Activated T-cell treated with anti-CD3 and anti-CD28 coated beads, Interleukin-2, amount 50 U/mL, for 72 hours (primary cell): ENCODE results near the gene EMP2. TPM values are rescaled to one million over a fixed set of nuclear protein-coding genes. Genes with fewer than 3 reads are reported as not detected.

Experiments used
- ATAC-seq, 2 donors: fragments of 150-1000 bp; cut with Tn5 transposase; replicated peaks in 1 of 2; 2 replicates each; pipeline ENCODE4 v1.10.0; 2021; ENCODE audit warnings: moderate library complexity in 2 of 2, mild to moderate bottlenecking in 1 of 2
- DNase-seq, 2 donors: peaks; one replicate each; pipeline ENCODE4 v3.0.0; 2021 to 2022; ENCODE audit warnings: mixed read lengths in 1 of 2
- H3K27ac Mint-ChIP-seq: one replicate; pipeline ENCODE4 v1.8.0; 2022; ENCODE audit warnings: mild to moderate bottlenecking, moderate library complexity, mixed read lengths
- H3K27me3 Mint-ChIP-seq: one replicate; pipeline ENCODE4 v1.8.0; 2022; ENCODE audit warnings: low read depth, mixed read lengths
- H3K36me3 Mint-ChIP-seq, 2 donors: one replicate each; pipeline ENCODE4 v1.8.0; 2022; ENCODE audit warnings: mixed read lengths in 2 of 2, mild to moderate bottlenecking in 1 of 2; ENCODE audit not compliant: insufficient read depth in 2 of 2
- H3K4me1 Mint-ChIP-seq: one replicate; pipeline ENCODE4 v1.8.0; 2022; ENCODE audit warnings: low read depth, mixed read lengths
- H3K4me3 Mint-ChIP-seq, 2 donors: one replicate each; pipeline ENCODE4 v1.8.0; 2022; ENCODE audit warnings: mild to moderate bottlenecking in 2 of 2, mixed read lengths in 2 of 2, moderate library complexity in 2 of 2
- H3K9me3 Mint-ChIP-seq, 2 donors: one replicate each; pipeline ENCODE4 v1.8.0; 2022; ENCODE audit warnings: mixed read lengths in 2 of 2
- total RNA-seq, 2 donors: library from RNA; stranded (reverse); gene quantifications; one replicate each; pipeline ENCODE4 v1.2.3, GENCODE V29; 2022

Gene EMP2
- total RNA-seq, 2 donors from 2014 or later: 0.07 TPM; not detected in 1

GRCh38 chr16:10529895-10530669 lies 50.3 kb downstream of the EMP2 start:
- DNase-seq: no peak
- no peaks in the 10 kb centered on the region for H3K9me3 Mint-ChIP-seq
- no peaks in the 10 kb centered on the region for H3K36me3 Mint-ChIP-seq
- H3K4me3 Mint-ChIP-seq: no peak overlapping the region
- no peak overlapping the region for H3K27ac Mint-ChIP-seq
- no peak for ATAC-seq
- no peaks in the 10 kb centered on the region for H3K4me1 Mint-ChIP-seq
- no peaks in the 10 kb centered on the region for H3K27me3 Mint-ChIP-seq

GRCh38 chr16:10528635-10529034 lies 51.8 kb downstream of the EMP2 start:
- no peaks in the 10 kb centered on the region for H3K36me3 Mint-ChIP-seq
- no peaks in the 10 kb centered on the region for H3K27me3 Mint-ChIP-seq
- no peak for ATAC-seq
- H3K4me3 Mint-ChIP-seq: no peak overlapping the region
- no peak overlapping the region for H3K27ac Mint-ChIP-seq
- no peaks in the 10 kb centered on the region for H3K9me3 Mint-ChIP-seq
- H3K4me1 Mint-ChIP-seq: no peaks in the 10 kb centered on the region
- no peak for DNase-seq

- ATAC-seq: no peak
- DNase-seq: no peak
- Mint-ChIP-seq H3K27me3 (no peaks in the 10 kb centered on the region), H3K36me3 (no peaks in the 10 kb centered on the region), H3K4me3 (no peak overlapping the region), H3K4me1 (peaks cover under 1% of the 10 kb centered on the region), H3K9me3 (no peaks in the 10 kb centered on the region), H3K27ac (no peak overlapping the region)
Measured at GRCh38 chr16:10526962-10527361, 53.4 kb downstream of the EMP2 start.

GRCh38 chr16:10525214-10525825 lies 55.1 kb downstream of the EMP2 start:
- no peaks in the 10 kb centered on the region for H3K36me3 Mint-ChIP-seq
- H3K4me3 Mint-ChIP-seq: no peak overlapping the region
- H3K9me3 Mint-ChIP-seq: no peaks in the 10 kb centered on the region
- peaks cover 4% of the 10 kb centered on the region for H3K27me3 Mint-ChIP-seq
- H3K27ac Mint-ChIP-seq: no peak overlapping the region
- peaks cover 5% of the 10 kb centered on the region for H3K4me1 Mint-ChIP-seq
- DNase-seq (no peak), ATAC-seq (no peak)

- Mint-ChIP-seq H3K36me3 (no peaks in the 10 kb centered on the region), H3K4me1 (peaks cover 5% of the 10 kb centered on the region), H3K9me3 (no peaks in the 10 kb centered on the region), H3K4me3 (no peak overlapping the region), H3K27me3 (peaks cover 10% of the 10 kb centered on the region), H3K27ac (no peak overlapping the region)
- ATAC-seq: no peak
- DNase-seq: no peak
Measured at GRCh38 chr16:10522966-10523365, 57.4 kb downstream of the EMP2 start.

- DNase-seq (peak; percentile 47 to 57), ATAC-seq (peak; percentile 47 to 51)
- no peaks in the 10 kb centered on the region for H3K9me3 Mint-ChIP-seq
- no peaks in the 10 kb centered on the region for H3K36me3 Mint-ChIP-seq
- no peak overlapping the region for H3K4me3 Mint-ChIP-seq
- H3K4me1 Mint-ChIP-seq: peaks cover 5% of the 10 kb centered on the region
- no peak overlapping the region for H3K27ac Mint-ChIP-seq
- peaks cover 10% of the 10 kb centered on the region for H3K27me3 Mint-ChIP-seq
Measured at GRCh38 chr16:10521681-10522274, 58.6 kb downstream of the EMP2 start.

GRCh38 chr16:10520869-10521578 lies 59.4 kb downstream of the EMP2 start:
- H3K27ac Mint-ChIP-seq: no peak overlapping the region
- no peak overlapping the region for H3K4me3 Mint-ChIP-seq
- H3K9me3 Mint-ChIP-seq: no peaks in the 10 kb centered on the region
- DNase-seq (no peak), ATAC-seq (no peak)
- H3K36me3 Mint-ChIP-seq: peaks cover 0 to 2% of the 10 kb centered on the region in 2 donors
- H3K27me3 Mint-ChIP-seq: peaks cover 10% of the 10 kb centered on the region
- peaks cover 5% of the 10 kb centered on the region for H3K4me1 Mint-ChIP-seq

GRCh38 chr16:10519929-10520868 lies 60.2 kb downstream of the EMP2 start:
- Mint-ChIP-seq H3K9me3 (no peaks in the 10 kb centered on the region), H3K4me1 (peaks cover 5% of the 10 kb centered on the region), H3K36me3 (peaks cover 0 to 2% of the 10 kb centered on the region in 2 donors), H3K4me3 (no peak overlapping the region), H3K27me3 (peaks cover 10% of the 10 kb centered on the region), H3K27ac (peak overlapping the region; percentile 84)
- ATAC-seq: no peak
- DNase-seq: no peak

- Mint-ChIP-seq H3K4me3 (no peak overlapping the region), H3K36me3 (peaks cover 0 to 2% of the 10 kb centered on the region in 2 donors), H3K27ac (no peak overlapping the region), H3K4me1 (peaks cover 5% of the 10 kb centered on the region), H3K9me3 (no peaks in the 10 kb centered on the region), H3K27me3 (peaks cover 10% of the 10 kb centered on the region)
- ATAC-seq (no peak), DNase-seq (no peak)
Measured at GRCh38 chr16:10519297-10519696, 61.1 kb downstream of the EMP2 start.

- Mint-ChIP-seq H3K27me3 (peaks cover 10% of the 10 kb centered on the region), H3K27ac (no peak overlapping the region), H3K9me3 (no peaks in the 10 kb centered on the region), H3K36me3 (peaks cover 0 to 2% of the 10 kb centered on the region in 2 donors), H3K4me1 (peaks cover 5% of the 10 kb centered on the region), H3K4me3 (no peak overlapping the region)
- no peak for DNase-seq
- ATAC-seq: no peak
Measured at GRCh38 chr16:10518479-10519041, 61.8 kb downstream of the EMP2 start.

- Mint-ChIP-seq H3K36me3 (peaks cover 0 to 2% of the 10 kb centered on the region in 2 donors), H3K27ac (no peak overlapping the region), H3K4me1 (peaks cover 5% of the 10 kb centered on the region), H3K27me3 (peaks cover 10% of the 10 kb centered on the region), H3K9me3 (no peaks in the 10 kb centered on the region), H3K4me3 (no peak overlapping the region)
- no peak for DNase-seq
- no peak for ATAC-seq
Measured at GRCh38 chr16:10517868-10518267, 62.5 kb downstream of the EMP2 start.
